ENCODE results near the gene KCTD21. TPM values are rescaled to one million over a fixed set of nuclear protein-coding genes. Genes with fewer than 3 reads are reported as not detected.
A peak's percentile ranks its signal among the peaks of the same experiment; 100 is the strongest.

KCTD21 gene
- total RNA-seq, 1 experiment from 2014 or later: 9.4 TPM

- Histone ChIP-seq H2AFZ (ENCODE audit: low read length) (no peak overlapping the region), H3K9ac (ENCODE audit: low read length) (no peak overlapping the region), H3K27ac (ENCODE audit: low read length) (no peak overlapping the region), H3K27me3 (ENCODE audit: low read length) (no peaks in the 10 kb centered on the region), H3K36me3 (ENCODE audit: low read depth, low read length) (peaks cover 14% of the 10 kb centered on the region; the same call in 1 of the 2 replicates), H4K20me1 (ENCODE audit: low read length) (no peaks in the 10 kb centered on the region), H3K4me1 (ENCODE audit: insufficient read depth, low read length) (peaks cover 23% of the 10 kb centered on the region), H3K79me2 (ENCODE audit: low read length) (peaks cover 46% of the 10 kb centered on the region), H3K9me2 (replicated peaks; ENCODE audit: low read length) (no peaks in the 10 kb centered on the region), H3F3A (ENCODE audit: low read length, unreplicated experiment) (no peaks in the 10 kb centered on the region), H3K4me3 (ENCODE audit: low read length) (peak overlapping the region; percentile 74), H3K4me2 (ENCODE audit: low read length) (peak overlapping the region; percentile 80), H3K9me3 (ENCODE audit: low read length) (no peaks in the 10 kb centered on the region)
- TF ChIP-seq EZH2 (IDR thresholded peaks at IDR 0.05; ENCODE audit: low read length, unreplicated experiment): no peak
- TF ChIP-seq CTCF (conservative IDR thresholded peaks at IDR 0.05; ENCODE audit: low read depth, low read length): no peak
- TF ChIP-seq EZH2phosphoT487 (IDR thresholded peaks at IDR 0.05; ENCODE audit: borderline replicate concordance, low read length): no peak
- ChIA-PET POLR2A (ENCODE audit: unreplicated experiment) (interaction anchor here (0.5 kb wide), 1 partner anchor 11 kb away, joined by 3 read pairs; no protein-coding TSS in a partner anchor), CTCF (no interaction called here)
- ATAC-seq (no peak), DNase-seq (peak; percentile 54)
- intact Hi-C loops (cut with micrococcal nuclease): no loop called here
- BruUV-seq (replicated peaks): no TSS peak
These were observed 50.1 kb downstream of the KCTD21 start for GRCh38 chr11:78138291-78138690.

GRCh38 chr11:78132475-78132874 lies 56.0 kb downstream of the KCTD21 start:
- Histone ChIP-seq H3K9me2 (replicated peaks; ENCODE audit: low read length) (no peaks in the 10 kb centered on the region), H3K4me2 (ENCODE audit: low read length) (no peak overlapping the region), H3K4me3 (ENCODE audit: low read length) (no peak overlapping the region), H3K79me2 (ENCODE audit: low read length) (peaks cover 28% of the 10 kb centered on the region), H3K9me3 (ENCODE audit: low read length) (no peaks in the 10 kb centered on the region), H3F3A (ENCODE audit: low read length, unreplicated experiment) (no peaks in the 10 kb centered on the region), H4K20me1 (ENCODE audit: low read length) (no peaks in the 10 kb centered on the region), H3K27ac (ENCODE audit: low read length) (no peak overlapping the region), H3K4me1 (ENCODE audit: insufficient read depth, low read length) (peaks cover under 1% of the 10 kb centered on the region; the same call in 1 of the 2 replicates), H3K27me3 (ENCODE audit: low read length) (no peaks in the 10 kb centered on the region), H3K9ac (ENCODE audit: low read length) (no peak overlapping the region), H3K36me3 (ENCODE audit: low read depth, low read length) (peaks cover 13% of the 10 kb centered on the region; the same call in 1 of the 2 replicates), H2AFZ (ENCODE audit: low read length) (no peak overlapping the region)
- intact Hi-C loops (cut with micrococcal nuclease): no loop called here
- DNase-seq (no peak), ATAC-seq (no peak)
- no peak for TF ChIP-seq EZH2phosphoT487 (IDR thresholded peaks at IDR 0.05; ENCODE audit: borderline replicate concordance, low read length)
- no peak for TF ChIP-seq CTCF (conservative IDR thresholded peaks at IDR 0.05; ENCODE audit: low read depth, low read length)
- no peak for TF ChIP-seq EZH2 (IDR thresholded peaks at IDR 0.05; ENCODE audit: low read length, unreplicated experiment)
- no TSS peak for BruUV-seq (replicated peaks)
- ChIA-PET CTCF (no interaction called here), POLR2A (ENCODE audit: unreplicated experiment) (no interaction called here)

GRCh38 chr11:78131956-78132355 lies 56.5 kb downstream of the KCTD21 start:
- Histone ChIP-seq H3K9ac (ENCODE audit: low read length) (no peak overlapping the region), H3K4me2 (ENCODE audit: low read length) (no peak overlapping the region), H3F3A (ENCODE audit: low read length, unreplicated experiment) (no peaks in the 10 kb centered on the region), H3K79me2 (ENCODE audit: low read length) (peaks cover 22% of the 10 kb centered on the region), H3K27ac (ENCODE audit: low read length) (no peak overlapping the region), H3K9me2 (replicated peaks; ENCODE audit: low read length) (no peaks in the 10 kb centered on the region), H3K4me1 (ENCODE audit: insufficient read depth, low read length) (no peaks in the 10 kb centered on the region), H3K36me3 (ENCODE audit: low read depth, low read length) (peaks cover 11% of the 10 kb centered on the region; the same call in 1 of the 2 replicates), H2AFZ (ENCODE audit: low read length) (no peak overlapping the region), H3K9me3 (ENCODE audit: low read length) (no peaks in the 10 kb centered on the region), H3K4me3 (ENCODE audit: low read length) (no peak overlapping the region), H3K27me3 (ENCODE audit: low read length) (no peaks in the 10 kb centered on the region), H4K20me1 (ENCODE audit: low read length) (no peaks in the 10 kb centered on the region)
- ChIA-PET POLR2A (ENCODE audit: unreplicated experiment) (no interaction called here), CTCF (no interaction called here)
- no peak for TF ChIP-seq CTCF (conservative IDR thresholded peaks at IDR 0.05; ENCODE audit: low read depth, low read length)
- TF ChIP-seq EZH2 (IDR thresholded peaks at IDR 0.05; ENCODE audit: low read length, unreplicated experiment): no peak
- no peak for TF ChIP-seq EZH2phosphoT487 (IDR thresholded peaks at IDR 0.05; ENCODE audit: borderline replicate concordance, low read length)
- intact Hi-C loops (cut with micrococcal nuclease): no loop called here
- no peak for ATAC-seq
- BruUV-seq (replicated peaks): no TSS peak
- peak; percentile 33 for DNase-seq
